SU-DHL-6 (cell line): ENCODE results near the gene WDSUB1.

Experiments
- EZH2phosphoT487 ChIP-seq: fragments of 200-600 bp; sonication (generic), shearing (Covaris generic); conservative IDR thresholded peaks from 2 replicates; pipeline ENCODE4 v1.6.1; 2018; ENCODE audit warnings: mild to moderate bottlenecking, antibody characterized with exemption, low read length, moderate library complexity, mixed read lengths
- TF ChIP-seq, protein P1 (sequence below): fragments of 200-600 bp; sonication (generic); IDR thresholded peaks from one replicate; pipeline ENCODE4 v1.5.1; 2017; ENCODE audit warnings: antibody characterized with exemption, mild to moderate bottlenecking, low read length, moderate library complexity; ENCODE audit not compliant: insufficient read depth, poor library complexity, severe bottlenecking

DNA sequence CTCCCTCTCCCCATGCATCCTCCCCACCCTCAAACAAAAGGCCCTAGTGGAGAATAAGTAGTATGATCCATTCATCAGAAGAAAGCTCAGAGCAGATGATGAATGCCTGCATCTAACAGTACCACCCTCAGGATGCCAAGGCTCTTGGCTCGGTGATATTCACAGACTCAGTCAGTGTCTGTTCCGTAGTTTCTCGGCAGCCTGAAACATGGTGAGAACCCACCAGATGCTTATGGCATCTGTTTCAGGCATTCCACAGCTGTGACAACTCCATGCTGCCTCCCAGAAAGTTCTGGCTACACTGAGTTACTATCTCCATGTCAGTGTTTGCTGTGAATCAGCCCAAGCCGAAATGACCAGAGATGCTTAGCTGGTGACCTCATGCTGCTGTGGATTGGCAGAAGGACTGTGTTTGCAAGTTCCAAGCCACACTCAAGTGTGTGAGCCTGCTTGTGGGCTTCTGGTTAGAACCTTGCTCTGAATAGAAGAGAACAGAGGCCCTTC, 83.9 kb downstream of the WDSUB1 start:
- TF ChIP-seq, protein P1, sequence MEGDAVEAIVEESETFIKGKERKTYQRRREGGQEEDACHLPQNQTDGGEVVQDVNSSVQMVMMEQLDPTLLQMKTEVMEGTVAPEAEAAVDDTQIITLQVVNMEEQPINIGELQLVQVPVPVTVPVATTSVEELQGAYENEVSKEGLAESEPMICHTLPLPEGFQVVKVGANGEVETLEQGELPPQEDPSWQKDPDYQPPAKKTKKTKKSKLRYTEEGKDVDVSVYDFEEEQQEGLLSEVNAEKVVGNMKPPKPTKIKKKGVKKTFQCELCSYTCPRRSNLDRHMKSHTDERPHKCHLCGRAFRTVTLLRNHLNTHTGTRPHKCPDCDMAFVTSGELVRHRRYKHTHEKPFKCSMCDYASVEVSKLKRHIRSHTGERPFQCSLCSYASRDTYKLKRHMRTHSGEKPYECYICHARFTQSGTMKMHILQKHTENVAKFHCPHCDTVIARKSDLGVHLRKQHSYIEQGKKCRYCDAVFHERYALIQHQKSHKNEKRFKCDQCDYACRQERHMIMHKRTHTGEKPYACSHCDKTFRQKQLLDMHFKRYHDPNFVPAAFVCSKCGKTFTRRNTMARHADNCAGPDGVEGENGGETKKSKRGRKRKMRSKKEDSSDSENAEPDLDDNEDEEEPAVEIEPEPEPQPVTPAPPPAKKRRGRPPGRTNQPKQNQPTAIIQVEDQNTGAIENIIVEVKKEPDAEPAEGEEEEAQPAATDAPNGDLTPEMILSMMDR: no peak
- TF ChIP-seq EZH2phosphoT487: no peak
